Thyroid gland (tissue), 4 donors: Measurements from ENCODE around the gene TSGA10.

Experiments
- POLR2A ChIP-seq, 2 donors: fragments of 450-650 bp; IDR thresholded peaks; one replicate each; pipeline ENCODE4 v1.6.1; 2017; ENCODE audit warnings: antibody characterized with exemption in 2 of 2, mild to moderate bottlenecking in 2 of 2, moderate library complexity in 1 of 2
- TF ChIP-seq, protein P1 (sequence below), 6 experiments: fragments of 200-600 bp in 3 of 6; fragments of 450-650 bp in 3 of 6; sonication (generic) in 3 of 6; IDR thresholded peaks; one replicate each; pipeline ENCODE4 v1.5.1; 2016 to 2019; ENCODE audit warnings: antibody characterized with exemption in 6 of 6, mild to moderate bottlenecking in 2 of 6, inconsistent platforms in 1 of 6, moderate library complexity in 1 of 6

DNA sequence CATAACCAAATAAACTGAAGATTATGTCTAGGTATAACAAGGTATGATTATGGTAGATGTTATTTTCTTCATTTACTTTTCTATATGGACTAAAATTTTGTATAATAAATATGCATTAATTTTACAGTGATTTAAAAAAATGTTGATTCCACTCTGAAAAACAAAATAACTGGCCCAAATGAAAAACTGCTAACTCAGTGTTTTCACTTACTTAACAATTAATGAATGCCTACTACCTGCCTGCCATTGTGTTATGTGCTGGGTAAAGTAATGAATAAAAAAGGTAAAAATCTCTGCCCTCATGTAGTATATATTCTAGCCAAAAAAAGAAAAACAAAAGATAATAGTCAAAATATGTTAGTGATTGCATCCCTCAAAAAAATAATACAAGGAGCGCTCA is 42.8 kb downstream of the TSGA10 start:
- no peak for TF ChIP-seq POLR2A (IDR thresholded peaks at IDR 0.05)
- TF ChIP-seq, protein P1, sequence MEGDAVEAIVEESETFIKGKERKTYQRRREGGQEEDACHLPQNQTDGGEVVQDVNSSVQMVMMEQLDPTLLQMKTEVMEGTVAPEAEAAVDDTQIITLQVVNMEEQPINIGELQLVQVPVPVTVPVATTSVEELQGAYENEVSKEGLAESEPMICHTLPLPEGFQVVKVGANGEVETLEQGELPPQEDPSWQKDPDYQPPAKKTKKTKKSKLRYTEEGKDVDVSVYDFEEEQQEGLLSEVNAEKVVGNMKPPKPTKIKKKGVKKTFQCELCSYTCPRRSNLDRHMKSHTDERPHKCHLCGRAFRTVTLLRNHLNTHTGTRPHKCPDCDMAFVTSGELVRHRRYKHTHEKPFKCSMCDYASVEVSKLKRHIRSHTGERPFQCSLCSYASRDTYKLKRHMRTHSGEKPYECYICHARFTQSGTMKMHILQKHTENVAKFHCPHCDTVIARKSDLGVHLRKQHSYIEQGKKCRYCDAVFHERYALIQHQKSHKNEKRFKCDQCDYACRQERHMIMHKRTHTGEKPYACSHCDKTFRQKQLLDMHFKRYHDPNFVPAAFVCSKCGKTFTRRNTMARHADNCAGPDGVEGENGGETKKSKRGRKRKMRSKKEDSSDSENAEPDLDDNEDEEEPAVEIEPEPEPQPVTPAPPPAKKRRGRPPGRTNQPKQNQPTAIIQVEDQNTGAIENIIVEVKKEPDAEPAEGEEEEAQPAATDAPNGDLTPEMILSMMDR (IDR thresholded peaks at IDR 0.05): no peak
